Body of pancreas (tissue), 4 donors: ENCODE results near the gene C6orf15.
A peak's percentile ranks its signal among the peaks of the same experiment; 100 is the strongest.

Source experiments
- CTCF ChIP-seq, 7 experiments: fragments of 450-650 bp in 4 of 7; fragments of 200-600 bp in 3 of 7; sonication (generic) in 3 of 7; IDR thresholded peaks; one replicate each; pipeline ENCODE4 v1.5.1; 2016 to 2019; ENCODE audit warnings: antibody characterized with exemption in 7 of 7
- POLR2A ChIP-seq, 3 donors: fragments of 450-650 bp; IDR thresholded peaks; one replicate each; pipeline ENCODE4 v1.6.1; 2016; ENCODE audit warnings: antibody characterized with exemption in 3 of 3, mild to moderate bottlenecking in 2 of 3

GRCh38 chr6:31126396-31127175 lies 14.2 kb upstream of the C6orf15 start:
- no peak for TF ChIP-seq CTCF (IDR thresholded peaks at IDR 0.05)
- peak in 1 of 3 donors; percentile 18 for TF ChIP-seq POLR2A (IDR thresholded peaks at IDR 0.05)
